Measurements from ENCODE around the gene ZNF358.

Gene ZNF358

DNA sequence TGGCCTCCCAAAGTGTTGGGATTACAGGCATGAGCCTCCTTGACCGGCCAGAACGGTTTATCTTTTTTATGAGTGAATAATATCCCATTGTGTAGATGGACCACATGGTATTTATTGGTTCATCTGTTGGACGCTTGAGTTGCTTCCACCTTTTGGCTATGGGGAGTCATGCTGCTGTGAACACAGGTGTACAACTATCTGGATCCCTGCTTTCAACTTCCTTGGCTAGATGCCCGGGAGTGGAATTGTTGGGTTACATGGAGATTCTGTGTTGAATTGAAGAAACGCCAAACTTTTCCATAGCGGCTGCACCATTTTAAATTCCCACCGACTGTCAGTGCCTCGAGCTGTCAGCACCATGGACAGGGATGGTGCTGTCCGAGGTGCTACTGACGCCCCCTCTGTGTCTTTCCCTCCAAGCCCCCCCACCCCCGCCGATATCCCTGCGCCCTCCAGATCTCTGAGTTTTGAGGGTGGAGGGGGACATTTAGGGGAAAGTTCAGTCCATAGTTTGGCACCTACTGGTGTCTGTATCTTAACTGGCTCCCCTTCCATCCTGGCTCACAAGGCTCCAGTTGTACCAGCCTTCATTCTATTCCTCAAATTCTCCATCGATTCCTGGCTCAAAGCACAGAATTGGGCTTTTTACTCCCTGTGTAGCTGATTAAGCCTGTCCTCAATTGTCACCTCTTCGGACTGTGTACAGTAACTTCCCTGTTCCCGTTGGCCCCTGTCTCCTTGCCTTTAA, 46.9 kb downstream of the ZNF358 start:
- DNase-seq, result no peak

DNA sequence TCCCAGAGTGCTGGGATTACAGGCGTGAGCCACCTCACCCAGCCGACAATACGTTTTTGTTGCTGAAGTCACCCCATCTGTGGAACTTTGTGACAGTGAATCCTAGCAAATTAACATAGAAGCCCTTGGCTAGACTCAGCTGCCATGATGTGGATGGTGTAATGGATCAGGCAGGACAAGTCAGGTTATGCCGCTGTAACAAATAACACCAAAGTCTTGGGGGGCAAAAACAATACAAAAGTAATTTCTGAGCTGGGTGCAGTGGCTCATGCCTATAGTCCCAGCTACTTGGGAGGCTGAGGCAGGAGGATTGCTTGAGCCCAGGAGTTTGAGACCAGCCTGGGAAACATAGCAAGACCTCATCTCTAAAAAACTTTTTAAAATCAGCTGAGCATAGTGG, 49.0 kb downstream of the ZNF358 start:
- DNase-seq, result no peak

DNA sequence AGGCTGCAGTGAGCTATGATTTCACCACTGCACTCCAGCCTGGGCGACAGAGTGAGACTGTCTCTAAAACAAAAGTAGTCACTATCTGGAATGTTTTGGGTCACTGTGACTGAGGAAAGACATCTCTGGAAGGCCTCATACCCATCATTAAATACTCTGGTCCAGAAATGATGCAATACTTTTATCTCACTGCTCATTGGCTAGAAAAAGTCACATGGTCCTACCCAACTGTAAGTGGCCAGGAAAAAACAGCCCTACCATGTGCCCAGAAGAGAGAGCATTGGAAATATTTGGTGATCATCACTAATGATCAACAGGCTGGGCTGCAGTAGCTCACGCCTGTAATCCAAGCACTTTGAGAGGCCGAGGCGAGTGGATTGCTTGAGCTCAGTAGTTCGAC, 49.4 kb downstream of the ZNF358 start:
- DNase-seq, result no peak

Measured in midbrain (tissue), 1 donor.